ENCODE data around the gene BRIX1. TPM values are rescaled to one million over a fixed set of nuclear protein-coding genes. Genes with fewer than 3 reads are reported as not detected.

Gene BRIX1
- total and polyA plus RNA-seq, 12 donors, result 10.6 to 55.3 (median 20.1) TPM

- peak; percentile 87 to 96 (median 93) for DNase-seq
- no peaks in the 10 kb centered on the region for H3K27me3 ChIP-seq
- WGBS, 4 donors, result 0 to 1% (median 0%) methylated on average over 14 to 70 of the region's 70 CpGs
- peak overlapping the region; percentile 78 to 95 (median 80) for H3K4me3 ChIP-seq
- intact Hi-C loops (cut with DNase I), result no loop called here
- H3K9me3 ChIP-seq (replicated peaks in 1 of 3), result no peaks in the 10 kb centered on the region
- H3K27ac ChIP-seq, result peak overlapping the region; percentile 80 to 97 (median 97)
- peaks cover 0 to 20% of the 10 kb centered on the region in 2 donors for H3K36me3 ChIP-seq (replicated peaks in 1 of 2)
- TF ChIP-seq POLR2A (IDR thresholded peaks at IDR 0.05), result peak in 1 of 2 donors; percentile 79
- no peak for TF ChIP-seq CTCF (IDR thresholded peaks at IDR 0.05)
- H3K4me1 ChIP-seq (replicated peaks in 1 of 2), result peaks cover 0 to 24% of the 10 kb centered on the region in 2 donors
These were observed 14.4 kb downstream of the BRIX1 start for GRCh38 chr5:34929720-34930461.

DNA sequence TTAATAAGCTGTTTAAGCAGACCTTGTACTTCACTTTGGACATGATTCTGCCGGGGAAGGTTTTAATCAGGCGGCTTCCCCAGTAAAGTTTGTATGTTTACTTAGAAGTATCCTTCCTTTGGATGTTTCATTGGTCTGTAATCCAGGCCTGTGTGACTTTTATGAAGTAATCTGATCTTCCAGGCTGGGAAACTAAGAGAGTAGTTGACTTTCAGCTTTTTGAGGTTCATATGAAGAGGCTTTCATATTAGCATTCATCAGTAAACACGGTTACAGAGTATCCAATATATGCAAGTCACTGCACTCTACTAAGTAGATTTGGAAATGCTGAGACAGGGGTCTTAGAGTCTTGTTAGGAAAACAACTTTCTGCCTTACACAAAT is 14.9 kb downstream of the BRIX1 start:
- WGBS, 4 donors, result 0 to 2% (median 1%) methylated on average over 3 of the region's 3 CpGs
- peaks cover 0 to 24% of the 10 kb centered on the region in 2 donors for H3K4me1 ChIP-seq (replicated peaks in 1 of 2)
- intact Hi-C loops (cut with DNase I), result no loop called here
- TF ChIP-seq CTCF (IDR thresholded peaks at IDR 0.05) (no peak), POLR2A (IDR thresholded peaks at IDR 0.05) (no peak)
- no peaks in the 10 kb centered on the region for H3K9me3 ChIP-seq (replicated peaks in 1 of 3)
- peak overlapping the region; percentile 78 to 95 (median 80) for H3K4me3 ChIP-seq
- peaks cover 0 to 14% of the 10 kb centered on the region in 2 donors for H3K36me3 ChIP-seq (replicated peaks in 1 of 2)
- peak overlapping the region; percentile 80 to 97 (median 97) for H3K27ac ChIP-seq
- DNase-seq, result no peak
- no peaks in the 10 kb centered on the region for H3K27me3 ChIP-seq

DNA sequence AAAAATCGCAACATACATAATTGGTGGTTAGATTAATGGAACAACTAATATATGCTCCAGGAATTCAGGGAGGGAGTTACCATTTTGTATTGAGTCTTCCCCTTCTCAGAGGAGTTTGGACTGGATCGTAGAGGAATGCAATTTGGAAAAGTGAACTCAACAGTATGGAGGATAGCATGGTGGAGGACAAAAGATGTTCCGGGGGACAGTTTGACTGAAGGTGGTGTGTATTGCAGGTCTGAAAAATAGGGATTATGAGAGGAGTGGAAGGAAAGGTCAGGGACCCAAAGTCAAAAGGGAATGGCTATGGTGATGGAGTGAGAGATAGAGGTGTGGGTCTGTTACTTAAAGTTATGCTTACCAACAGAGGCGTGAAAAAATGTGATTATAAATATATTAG is 15.4 kb downstream of the BRIX1 start:
- peak overlapping the region in 1 of 4 donors; percentile 78 for H3K4me3 ChIP-seq
- no peak for DNase-seq
- intact Hi-C loops (cut with DNase I), result no loop called here
- 65 to 67% (median 67%) methylated on average over 4 of the region's 4 CpGs for WGBS, 4 donors
- no peaks in the 10 kb centered on the region for H3K27me3 ChIP-seq
- TF ChIP-seq CTCF (IDR thresholded peaks at IDR 0.05), result no peak
- TF ChIP-seq POLR2A (IDR thresholded peaks at IDR 0.05), result no peak
- H3K4me1 ChIP-seq (replicated peaks in 1 of 2), result peaks cover 0 to 24% of the 10 kb centered on the region in 2 donors
- peaks cover 0 to 12% of the 10 kb centered on the region in 2 donors for H3K36me3 ChIP-seq (replicated peaks in 1 of 2)
- peak overlapping the region in 3 of 5 donors; percentile 97 for H3K27ac ChIP-seq
- H3K9me3 ChIP-seq (replicated peaks in 1 of 3), result no peaks in the 10 kb centered on the region

GRCh38 chr5:34932947-34933346 is 17.4 kb downstream of the BRIX1 start:
- DNase-seq, result no peak
- TF ChIP-seq POLR2A (IDR thresholded peaks at IDR 0.05) (no peak), CTCF (IDR thresholded peaks at IDR 0.05) (no peak)
- Histone ChIP-seq H3K36me3 (replicated peaks in 1 of 2) (peaks cover 0 to 23% of the 10 kb centered on the region in 2 donors), H3K9me3 (replicated peaks in 1 of 3) (no peaks in the 10 kb centered on the region), H3K27ac (no peak overlapping the region), H3K27me3 (no peaks in the 10 kb centered on the region), H3K4me1 (replicated peaks in 1 of 2) (peaks cover 0 to 24% of the 10 kb centered on the region in 2 donors), H3K4me3 (no peak overlapping the region)
- intact Hi-C loops (cut with DNase I), result no loop called here
- WGBS, 4 donors, result 91 to 100% (median 97%) methylated on average over 2 of the region's 2 CpGs
